Jurkat, Clone E6-1 (cell line): Measurements from ENCODE around the gene LTBP1.
A peak's percentile ranks its signal among the peaks of the same experiment; 100 is the strongest.
"Not testable (repeated sequence)": the region's sequence is repeated elsewhere in the genome, so short reads cannot be mapped to it uniquely, and the experiment has no call there.

ENCODE experiments used
- DNase-seq: peaks from one replicate; pipeline ENCODE4 v3.0.0-alpha.2; 2011; ENCODE audit warnings: low read depth, low spot score
- H3K4me3 ChIP-seq: 2 replicates; pipeline ENCODE4 v1.5.1; 2011; ENCODE audit warnings: mild to moderate bottlenecking, low read length, control low read depth, moderate library complexity

LTBP1 gene

GRCh38 chr2:33436083-33436482, 489.3 kb downstream of the LTBP1 start:
- no peak for DNase-seq
- H3K4me3 ChIP-seq: no peak overlapping the region

DNA sequence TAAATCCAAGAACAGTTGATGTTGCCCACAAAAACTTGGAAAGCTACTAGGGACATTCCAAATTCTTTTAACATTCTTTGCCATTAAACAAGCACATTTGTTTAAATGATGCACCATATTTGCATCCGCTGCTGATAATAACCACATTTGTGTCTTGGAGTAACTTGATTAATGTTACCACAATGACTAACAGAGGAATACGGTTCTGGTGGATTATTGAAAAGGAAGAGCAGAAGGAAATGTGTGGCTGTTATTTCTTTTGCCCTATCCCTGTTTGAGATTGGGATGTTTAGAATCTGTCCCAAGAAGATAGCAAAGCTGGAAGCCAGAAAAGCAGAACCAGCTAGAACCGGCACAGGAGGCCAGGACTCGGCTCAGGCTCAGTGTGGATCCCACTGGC, 490.5 kb downstream of the LTBP1 start:
- H3K4me3 ChIP-seq: no peak overlapping the region

DNA sequence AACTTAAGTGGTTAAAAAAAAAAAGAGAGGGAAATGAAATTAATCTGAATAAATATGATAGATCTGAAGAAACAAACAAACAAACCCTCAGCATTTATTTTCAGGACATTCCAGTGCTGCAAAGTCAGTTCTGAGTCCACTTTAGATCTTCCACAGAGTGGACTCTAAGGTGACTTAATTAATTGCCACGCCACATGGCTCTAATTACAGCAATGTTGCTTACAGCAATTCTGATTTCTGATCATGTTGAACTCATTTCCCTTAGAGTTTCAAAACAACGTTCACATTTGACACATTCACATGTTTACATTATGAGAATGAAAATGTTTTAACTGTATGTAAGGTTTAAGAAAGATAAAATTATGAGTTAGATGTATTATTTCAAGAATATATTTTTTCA, 491.1 kb downstream of the LTBP1 start:
- no peak for DNase-seq
- no peak overlapping the region for H3K4me3 ChIP-seq

More for the DNA sequence above, 490.5 kb downstream of the LTBP1 start:
- DNase-seq: no peak

- no peak overlapping the region for H3K4me3 ChIP-seq
- peak; percentile 28 for DNase-seq
Measured at GRCh38 chr2:33441235-33441810, 494.6 kb downstream of the LTBP1 start.

- DNase-seq, H3K4me3 ChIP-seq: not testable (repeated sequence)
Measured at GRCh38 chr2:33442052-33442451, 495.3 kb downstream of the LTBP1 start.

DNA sequence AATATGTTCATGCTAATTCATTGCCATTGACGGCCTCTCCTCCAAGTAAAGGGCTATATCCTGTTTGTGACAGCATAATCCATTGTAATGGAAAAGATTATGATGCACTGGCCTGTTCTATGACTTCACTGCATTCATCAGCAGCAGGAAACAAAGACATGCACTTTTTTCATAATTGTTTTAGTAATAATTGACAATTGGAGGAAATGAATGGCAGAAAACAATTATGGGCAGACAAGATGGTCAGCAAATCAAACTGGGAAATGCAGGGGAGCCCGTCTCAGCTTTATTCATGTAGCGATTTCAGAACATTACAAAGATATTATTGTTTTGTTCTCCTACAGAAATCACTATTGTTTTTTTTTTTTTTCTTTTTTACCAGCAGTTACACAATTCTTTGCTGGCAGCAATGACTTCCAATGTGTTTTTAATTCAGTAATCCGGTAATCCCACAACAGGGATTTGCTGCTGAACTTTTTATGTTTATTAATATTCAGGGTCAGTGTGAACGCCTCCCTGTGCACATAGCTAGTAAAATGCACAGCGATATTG, 495.9 kb downstream of the LTBP1 start:
- no peak for DNase-seq
- H3K4me3 ChIP-seq: no peak overlapping the region

DNA sequence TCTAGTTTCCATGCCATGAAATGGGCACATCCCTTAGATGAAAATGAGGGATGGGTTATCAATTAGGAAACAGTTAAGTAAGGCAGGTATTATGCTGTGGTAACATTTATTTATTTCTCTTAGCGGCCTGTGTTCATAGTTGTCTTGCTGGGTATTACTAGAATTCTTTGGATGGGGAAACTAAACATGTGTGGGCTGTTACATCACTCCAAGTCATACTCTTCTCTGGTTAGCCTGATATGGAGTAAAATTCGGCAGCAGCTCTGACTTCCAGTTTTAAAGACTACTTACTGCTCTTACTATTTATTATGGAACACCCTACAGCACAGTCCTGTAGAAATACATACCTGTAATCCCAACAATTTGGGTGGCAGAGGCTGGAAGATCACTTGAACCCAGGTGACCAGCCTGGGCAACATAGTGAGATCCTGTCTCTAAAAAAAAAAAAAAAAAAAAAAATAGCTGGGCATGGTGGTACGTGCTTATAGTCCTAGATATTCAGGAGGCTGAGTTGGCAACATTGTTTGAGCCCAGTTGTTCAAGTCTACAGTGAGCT, 496.6 kb downstream of the LTBP1 start:
- DNase-seq: no peak
- H3K4me3 ChIP-seq: no peak overlapping the region

- no peak for DNase-seq
Measured at GRCh38 chr2:33444967-33445366, 498.2 kb downstream of the LTBP1 start.

GRCh38 chr2:33448220-33448899, 501.6 kb downstream of the LTBP1 start:
- no peak overlapping the region for H3K4me3 ChIP-seq
- DNase-seq: no peak

More at GRCh38 chr2:33444967-33445366, 498.2 kb downstream of the LTBP1 start:
- H3K4me3 ChIP-seq: no peak overlapping the region
